Peyer's patch (tissue), 4 donors: ENCODE measurements around the gene FANCI.

Source experiments
- CTCF ChIP-seq, 6 experiments: fragments of 450-650 bp in 4 of 6; fragments of 200-600 bp in 2 of 6; sonication (generic) in 1 of 6; IDR thresholded peaks; one replicate each; pipeline ENCODE4 v1.5.1; 2017 to 2019; ENCODE audit warnings: antibody characterized with exemption in 6 of 6, mild to moderate bottlenecking in 3 of 6, moderate library complexity in 1 of 6
- POLR2A ChIP-seq, 2 donors: fragments of 450-650 bp; IDR thresholded peaks; one replicate each; pipeline ENCODE4 v1.5.1; 2017; ENCODE audit warnings: antibody characterized with exemption in 2 of 2, mild to moderate bottlenecking in 2 of 2, moderate library complexity in 2 of 2

GRCh38 chr15:89206908-89207331 is 36.9 kb upstream of the FANCI start:
- TF ChIP-seq CTCF (IDR thresholded peaks at IDR 0.05) (peak; percentile 75 to 97 (median 86)), POLR2A (IDR thresholded peaks at IDR 0.05) (no peak)
